Rectal smooth muscle tissue (tissue), 1 donor: ENCODE measurements around the gene CSF2.

Experiments used
- H3K27ac ChIP-seq: one replicate; pipeline ENCODE4 v1.7.0; 2013; ENCODE audit warnings: low read depth, low read length, inconsistent platforms
- H3K27me3 ChIP-seq: one replicate; pipeline ENCODE4 v1.7.0; 2013; ENCODE audit warnings: low read length; ENCODE audit not compliant: control insufficient read depth, insufficient read depth
- H3K36me3 ChIP-seq: one replicate; pipeline ENCODE4 v1.7.0; 2013; ENCODE audit warnings: low read length; ENCODE audit not compliant: control insufficient read depth, insufficient read depth
- H3K4me1 ChIP-seq: one replicate; pipeline ENCODE4 v1.7.0; 2013; ENCODE audit warnings: low read length; ENCODE audit not compliant: control insufficient read depth, insufficient read depth
- H3K4me3 ChIP-seq: one replicate; pipeline ENCODE4 v1.7.0; 2013; ENCODE audit warnings: low read length
- H3K9ac ChIP-seq: one replicate; pipeline ENCODE4 v1.7.0; 2013; ENCODE audit warnings: low read length

CSF2 gene

DNA sequence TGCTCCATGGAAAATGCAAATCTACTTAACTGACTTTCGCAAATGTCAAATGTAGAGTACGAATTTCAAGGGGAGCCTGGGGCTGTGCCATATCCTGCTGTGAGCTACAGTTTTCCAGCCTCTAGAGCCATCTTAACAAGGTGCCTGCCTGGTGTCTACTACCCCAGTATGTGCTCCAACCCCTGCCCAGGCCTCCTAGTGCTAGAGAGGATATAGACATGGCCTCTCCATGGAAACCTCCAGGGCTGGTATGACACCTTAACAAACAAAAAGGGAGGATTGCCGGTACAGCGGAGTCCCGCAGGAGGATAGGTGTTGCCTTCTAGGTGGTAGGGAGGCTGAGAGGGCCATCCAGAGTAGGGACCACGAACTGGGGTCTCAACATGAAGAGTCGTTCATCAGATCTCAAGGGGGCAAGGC, 26.7 kb upstream of the CSF2 start:
- no peak overlapping the region for H3K9ac ChIP-seq
- no peak overlapping the region for H3K4me3 ChIP-seq
- no peak overlapping the region for H3K27ac ChIP-seq
- H3K27me3 ChIP-seq, result no peaks in the 10 kb centered on the region
- no peaks in the 10 kb centered on the region for H3K4me1 ChIP-seq
- H3K36me3 ChIP-seq, result no peaks in the 10 kb centered on the region

DNA sequence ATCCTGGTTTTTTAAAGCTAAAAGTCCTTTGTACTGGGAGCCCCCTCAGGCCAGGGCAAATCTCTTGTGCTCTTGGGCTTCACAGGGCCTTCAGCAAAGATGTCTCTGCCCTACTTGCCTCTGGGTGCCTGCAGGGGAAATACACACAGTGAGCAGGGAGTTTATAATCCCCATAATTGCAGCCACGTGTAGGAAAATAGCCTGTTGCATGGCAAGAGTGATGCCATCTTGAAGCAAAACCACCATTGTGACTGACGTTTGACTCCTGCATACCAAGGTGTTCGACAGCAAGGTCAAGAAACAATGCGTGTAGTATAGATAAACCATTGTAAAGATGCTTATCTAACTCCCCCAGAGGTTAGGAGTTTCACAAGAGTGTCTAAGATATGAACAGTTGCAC, 24.5 kb upstream of the CSF2 start:
- no peaks in the 10 kb centered on the region for H3K27me3 ChIP-seq
- H3K27ac ChIP-seq, result no peak overlapping the region

GRCh38 chr5:132049559-132049958, 24.0 kb upstream of the CSF2 start:
- H3K27ac ChIP-seq, result no peak overlapping the region
- H3K4me3 ChIP-seq, result no peak overlapping the region
- H3K27me3 ChIP-seq, result no peaks in the 10 kb centered on the region
- H3K36me3 ChIP-seq, result no peaks in the 10 kb centered on the region
- H3K9ac ChIP-seq, result no peak overlapping the region
- H3K4me1 ChIP-seq, result no peaks in the 10 kb centered on the region

More for the DNA sequence above, 24.5 kb upstream of the CSF2 start:
- no peaks in the 10 kb centered on the region for H3K4me1 ChIP-seq
- H3K36me3 ChIP-seq, result no peaks in the 10 kb centered on the region
- no peak overlapping the region for H3K4me3 ChIP-seq
- no peak overlapping the region for H3K9ac ChIP-seq

GRCh38 chr5:132050136-132050535, 23.5 kb upstream of the CSF2 start:
- H3K36me3 ChIP-seq, result no peaks in the 10 kb centered on the region
- H3K27ac ChIP-seq, result no peak overlapping the region
- no peak overlapping the region for H3K9ac ChIP-seq
- no peak overlapping the region for H3K4me3 ChIP-seq
- H3K27me3 ChIP-seq, result no peaks in the 10 kb centered on the region
- H3K4me1 ChIP-seq, result no peaks in the 10 kb centered on the region

GRCh38 chr5:132050661-132051552, 22.7 kb upstream of the CSF2 start:
- Histone ChIP-seq H3K9ac (no peak overlapping the region), H3K27ac (no peak overlapping the region), H3K27me3 (no peaks in the 10 kb centered on the region), H3K4me1 (no peaks in the 10 kb centered on the region), H3K36me3 (no peaks in the 10 kb centered on the region), H3K4me3 (no peak overlapping the region)

DNA sequence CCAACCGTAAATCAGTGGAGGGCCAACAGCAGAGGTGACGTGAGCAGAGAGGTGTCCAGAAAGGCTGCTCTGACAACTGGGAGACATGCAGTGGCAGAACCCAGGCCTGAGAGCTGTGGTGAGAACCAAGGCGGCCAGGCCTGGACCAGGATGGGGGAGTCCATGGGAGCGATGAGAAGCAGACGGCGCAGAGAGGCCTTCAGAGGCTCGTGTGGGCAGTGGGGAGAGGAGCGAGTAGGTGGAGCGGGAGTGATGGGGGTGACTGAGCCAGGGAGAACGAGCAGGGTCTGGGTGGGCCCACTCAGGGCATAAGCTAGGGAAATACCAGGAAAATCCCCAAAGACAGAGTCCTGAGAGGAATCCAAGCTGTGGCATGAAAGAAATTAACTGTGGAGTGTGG, 21.1 kb upstream of the CSF2 start:
- no peak overlapping the region for H3K4me3 ChIP-seq
- no peaks in the 10 kb centered on the region for H3K36me3 ChIP-seq
- no peaks in the 10 kb centered on the region for H3K4me1 ChIP-seq
- no peak overlapping the region for H3K27ac ChIP-seq
- no peaks in the 10 kb centered on the region for H3K27me3 ChIP-seq
- H3K9ac ChIP-seq, result no peak overlapping the region

GRCh38 chr5:132053483-132053882, 20.1 kb upstream of the CSF2 start:
- Histone ChIP-seq H3K9ac (no peak overlapping the region), H3K4me1 (no peaks in the 10 kb centered on the region), H3K27me3 (no peaks in the 10 kb centered on the region), H3K4me3 (no peak overlapping the region), H3K27ac (no peak overlapping the region), H3K36me3 (no peaks in the 10 kb centered on the region)

GRCh38 chr5:132054031-132054696, 19.4 kb upstream of the CSF2 start:
- H3K36me3 ChIP-seq, result no peaks in the 10 kb centered on the region
- H3K9ac ChIP-seq, result no peak overlapping the region
- H3K4me1 ChIP-seq, result no peaks in the 10 kb centered on the region
- H3K4me3 ChIP-seq, result no peak overlapping the region
- no peak overlapping the region for H3K27ac ChIP-seq
- no peaks in the 10 kb centered on the region for H3K27me3 ChIP-seq

- Histone ChIP-seq H3K27ac (no peak overlapping the region), H3K4me1 (no peaks in the 10 kb centered on the region), H3K27me3 (no peaks in the 10 kb centered on the region), H3K4me3 (no peak overlapping the region), H3K9ac (no peak overlapping the region), H3K36me3 (no peaks in the 10 kb centered on the region)
Measured at GRCh38 chr5:132054697-132055440, 18.7 kb upstream of the CSF2 start.

GRCh38 chr5:132055441-132055807, 18.2 kb upstream of the CSF2 start:
- H3K4me1 ChIP-seq, result no peaks in the 10 kb centered on the region
- no peaks in the 10 kb centered on the region for H3K36me3 ChIP-seq
- H3K27ac ChIP-seq, result no peak overlapping the region
- no peak overlapping the region for H3K9ac ChIP-seq
- H3K27me3 ChIP-seq, result no peaks in the 10 kb centered on the region
- no peak overlapping the region for H3K4me3 ChIP-seq

DNA sequence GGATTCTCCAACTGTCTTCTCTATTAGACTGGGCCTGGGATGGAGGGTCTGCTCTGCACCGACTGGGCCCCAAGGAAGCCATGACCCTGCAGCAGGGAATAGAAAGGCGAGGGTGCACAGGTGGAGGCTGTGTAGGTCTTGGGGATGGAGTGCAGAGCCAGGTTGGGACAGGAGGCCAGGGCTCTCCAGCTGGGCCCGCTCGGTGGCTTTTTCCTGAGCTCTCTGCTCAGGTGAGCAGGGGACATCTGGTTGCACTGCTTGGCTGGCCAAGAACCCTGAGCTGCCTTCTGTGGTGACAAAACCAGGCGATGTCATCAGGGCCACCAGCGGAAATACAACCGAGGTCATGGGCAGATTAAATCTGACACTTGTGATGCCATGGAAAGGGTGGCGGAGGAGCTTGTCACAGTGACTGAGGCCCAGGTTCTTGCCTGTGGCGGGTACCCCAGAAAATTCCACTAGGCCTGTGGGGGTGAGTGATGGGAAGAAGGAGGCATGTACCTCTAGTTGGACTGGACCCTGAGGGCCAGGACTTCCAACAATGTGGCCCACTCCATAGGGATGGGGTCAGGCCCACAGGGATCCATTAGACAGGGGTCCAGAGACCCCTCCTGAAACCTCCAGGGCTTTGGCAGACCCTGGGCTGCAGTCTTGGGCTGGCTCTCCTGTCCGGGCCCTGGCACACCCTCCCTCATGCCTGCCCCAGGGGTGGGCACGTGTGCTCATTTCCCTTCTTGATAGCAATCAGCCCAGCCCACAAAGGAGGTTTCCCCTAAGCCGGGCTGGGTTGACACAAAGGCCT, 17.6 kb upstream of the CSF2 start:
- no peak overlapping the region for H3K9ac ChIP-seq
- no peak overlapping the region for H3K4me3 ChIP-seq
- no peaks in the 10 kb centered on the region for H3K36me3 ChIP-seq
- no peaks in the 10 kb centered on the region for H3K27me3 ChIP-seq
- H3K27ac ChIP-seq, result no peak overlapping the region
- no peaks in the 10 kb centered on the region for H3K4me1 ChIP-seq
